ENCODE data around the gene PPM1N. TPM values are rescaled to one million over a fixed set of nuclear protein-coding genes. Genes with fewer than 3 reads are reported as not detected.

Gene PPM1N
- total and polyA plus RNA-seq, 2 of the 13 experiments (the other 11 are each of a cell fraction or from before 2014, with no cell fraction given), result 0.31 to 1.8 TPM

- TF ChIP-seq ZNF282 (IDR thresholded peaks at IDR 0.05; ENCODE audit: partially characterized antibody) (no peak), FOXA3 (CRISPR knock-in tag; IDR thresholded peaks at IDR 0.05) (0 out of 2 replicates have a peak, but pooled peaks have one; percentile 19), MXD3 (CRISPR knock-in tag; IDR thresholded peaks at IDR 0.05) (no peak), SPEN (CRISPR knock-in tag; IDR thresholded peaks at IDR 0.05; ENCODE audit: low read depth) (0 out of 2 replicates have a peak, but pooled peaks have one; percentile 23), ZNF318 (CRISPR knock-in tag; IDR thresholded peaks at IDR 0.05) (no peak), ZMYM4 (CRISPR knock-in tag; IDR thresholded peaks at IDR 0.05) (peak; percentile 28; the same call in 1 of the 2 replicates), SSRP1 (CRISPR knock-in tag; IDR thresholded peaks at IDR 0.05) (0 out of 2 replicates have a peak, but pooled peaks have one; percentile 14), ARID2 (CRISPR knock-in tag; IDR thresholded peaks at IDR 0.05; ENCODE audit: borderline replicate concordance) (no peak), PHF8 (CRISPR knock-in tag; IDR thresholded peaks at IDR 0.05) (0 out of 2 replicates have a peak, but pooled peaks have one; percentile 39), NFKBIZ (CRISPR knock-in tag; IDR thresholded peaks at IDR 0.05) (no peak), ZBTB3 (CRISPR knock-in tag; IDR thresholded peaks at IDR 0.05; ENCODE audit: borderline replicate concordance, low read depth) (0 out of 2 replicates have a peak, but pooled peaks have one; percentile 34), PATZ1 (CRISPR knock-in tag; IDR thresholded peaks at IDR 0.05) (peak; percentile 76), ZNF691 (CRISPR knock-in tag; IDR thresholded peaks at IDR 0.05; ENCODE audit: borderline replicate concordance, low read depth) (0 out of 2 replicates have a peak, but pooled peaks have one; percentile 30), ETV5 (CRISPR knock-in tag; IDR thresholded peaks at IDR 0.05; ENCODE audit: borderline replicate concordance) (peak; percentile 68), AKAP8 (CRISPR knock-in tag; IDR thresholded peaks at IDR 0.05) (0 out of 2 replicates have a peak, but pooled peaks have one; percentile 86)
These were observed 10.8 kb downstream of the PPM1N start (continued) for GRCh38 chr19:45508861-45509691.
